Vagina (tissue), 2 donors: ENCODE data around the gene RRH. TPM values are rescaled to one million over a fixed set of nuclear protein-coding genes. Genes with fewer than 3 reads are reported as not detected.

Source experiments
- DNase-seq, 2 donors: peaks; one replicate each; pipeline ENCODE4 v3.0.0-alpha.2; 2017; ENCODE audit errors: extremely low spot score in 2 of 2
- H3K27ac ChIP-seq: fragments of 200-600 bp; sonication (generic); one replicate; pipeline ENCODE4 v1.5.1; 2019
- H3K27me3 ChIP-seq: fragments of 200-600 bp; sonication (generic); one replicate; pipeline ENCODE4 v1.5.1; 2019
- H3K36me3 ChIP-seq, 2 donors: fragments of 200-600 bp; sonication (generic); one replicate each; pipeline ENCODE4 v1.5.1; 2017 to 2019
- H3K4me1 ChIP-seq: fragments of 200-600 bp; sonication (generic); one replicate; pipeline ENCODE4 v1.5.1; 2019
- H3K4me3 ChIP-seq, 2 donors: fragments of 200-600 bp; sonication (generic); 1 replicate in 1 of 2; 2 replicates in 1 of 2; pipeline ENCODE4 v1.5.1; 2016 to 2019
- H3K9me3 ChIP-seq: fragments of 200-600 bp; sonication (generic); one replicate; pipeline ENCODE4 v1.5.1; 2019
- CTCF ChIP-seq, 3 experiments: fragments of 450-650 bp in 2 of 3; fragments of 200-600 bp in 1 of 3; sonication (generic) in 1 of 3; IDR thresholded peaks; one replicate each; pipeline ENCODE4 v1.5.1; 2017 to 2019; ENCODE audit warnings: antibody characterized with exemption in 3 of 3, mild to moderate bottlenecking in 2 of 3, moderate library complexity in 2 of 3
- POLR2A ChIP-seq, 2 donors: fragments of 450-650 bp; IDR thresholded peaks; one replicate each; pipeline ENCODE4 v1.6.1; 2017; ENCODE audit warnings: antibody characterized with exemption in 2 of 2, mild to moderate bottlenecking in 2 of 2, moderate library complexity in 2 of 2
- POLR2AphosphoS5 ChIP-seq, 2 donors: sonication (generic); formaldehyde crosslinking; IDR thresholded peaks; one replicate each; pipeline ENCODE4 v1.9.0; 2017; ENCODE audit warnings: antibody characterized with exemption in 2 of 2, mild to moderate bottlenecking in 2 of 2, low read depth in 1 of 2; ENCODE audit not compliant: insufficient read depth in 1 of 2
- intact Hi-C: fragments of 100-400 bp; cut with DNase I; formaldehyde crosslinking; loops from one replicate; pipeline ENCODE4 v1.15.1; 2023
- total RNA-seq: library from RNA; depleted of rRNA; stranded (reverse); fragments of >200 nt; gene quantifications from one replicate; pipeline ENCODE4 v1.2.3, GENCODE V29; 2016

Gene RRH
- total RNA-seq, 1 donor from 2014 or later = not detected

GRCh38 chr4:109833756-109834155 is 6.0 kb downstream of the RRH start:
- Histone ChIP-seq H3K27ac (no peak overlapping the region), H3K36me3 (no peaks in the 10 kb centered on the region), H3K4me3 (no peak overlapping the region), H3K9me3 (no peaks in the 10 kb centered on the region), H3K27me3 (no peaks in the 10 kb centered on the region), H3K4me1 (no peaks in the 10 kb centered on the region)
- intact Hi-C loops = no loop called here
- TF ChIP-seq POLR2A (IDR thresholded peaks at IDR 0.05) (no peak), POLR2AphosphoS5 (IDR thresholded peaks at IDR 0.05; ENCODE audit: insufficient read depth in 1 of 2, low read depth in 1 of 2) (no peak), CTCF (IDR thresholded peaks at IDR 0.05) (no peak)
- DNase-seq = no peak

- Histone ChIP-seq H3K9me3 (no peaks in the 10 kb centered on the region), H3K4me3 (no peak overlapping the region), H3K36me3 (no peaks in the 10 kb centered on the region), H3K4me1 (no peaks in the 10 kb centered on the region), H3K27me3 (no peaks in the 10 kb centered on the region), H3K27ac (no peak overlapping the region)
- intact Hi-C loops = no loop called here
- no peak for DNase-seq
- TF ChIP-seq POLR2A (IDR thresholded peaks at IDR 0.05) (no peak), CTCF (IDR thresholded peaks at IDR 0.05) (no peak), POLR2AphosphoS5 (IDR thresholded peaks at IDR 0.05; ENCODE audit: insufficient read depth in 1 of 2, low read depth in 1 of 2) (no peak)
Measured at GRCh38 chr4:109836985-109837384, 9.2 kb downstream of the RRH start.

- no peak for DNase-seq
- TF ChIP-seq POLR2A (IDR thresholded peaks at IDR 0.05) = no peak
- TF ChIP-seq POLR2AphosphoS5 (IDR thresholded peaks at IDR 0.05; ENCODE audit: insufficient read depth in 1 of 2, low read depth in 1 of 2) = no peak
- no peak for TF ChIP-seq CTCF (IDR thresholded peaks at IDR 0.05)
- no peak overlapping the region for H3K4me3 ChIP-seq
- no peaks in the 10 kb centered on the region for H3K36me3 ChIP-seq
- H3K27me3 ChIP-seq = no peaks in the 10 kb centered on the region
- no peaks in the 10 kb centered on the region for H3K9me3 ChIP-seq
- no peaks in the 10 kb centered on the region for H3K4me1 ChIP-seq
- no peak overlapping the region for H3K27ac ChIP-seq
- intact Hi-C loops = no loop called here
Measured at GRCh38 chr4:109846395-109847098, 18.8 kb downstream of the RRH start.

GRCh38 chr4:109847896-109848442 is 20.2 kb downstream of the RRH start, which contains the start of gene LRIT3:
TSS of gene LRIT3 (plus strand) at chr4:109848107. CDS start at chr4:109848202, 95 bp downstream.
- H3K27ac ChIP-seq = no peak within 1 kb of the TSS
- no peaks in the 10 kb centered on the region for H3K27me3 ChIP-seq
- intact Hi-C loops = no loop called here
- no peak for TF ChIP-seq CTCF (IDR thresholded peaks at IDR 0.05)
- no peak for TF ChIP-seq POLR2A (IDR thresholded peaks at IDR 0.05)
- no peak for TF ChIP-seq POLR2AphosphoS5 (IDR thresholded peaks at IDR 0.05; ENCODE audit: insufficient read depth in 1 of 2, low read depth in 1 of 2)
- no peaks in the 10 kb centered on the region for H3K4me1 ChIP-seq
- no peak within 1 kb of the TSS for H3K4me3 ChIP-seq
- H3K36me3 ChIP-seq = no peaks in the 10 kb centered on the region
- DNase-seq = no peak
- H3K9me3 ChIP-seq = no peaks in the 10 kb centered on the region

- TF ChIP-seq POLR2A (IDR thresholded peaks at IDR 0.05) (no peak), POLR2AphosphoS5 (IDR thresholded peaks at IDR 0.05; ENCODE audit: insufficient read depth in 1 of 2, low read depth in 1 of 2) (no peak), CTCF (IDR thresholded peaks at IDR 0.05) (no peak)
- no peak for DNase-seq
- Histone ChIP-seq H3K4me1 (no peaks in the 10 kb centered on the region), H3K27me3 (no peaks in the 10 kb centered on the region), H3K9me3 (no peaks in the 10 kb centered on the region), H3K4me3 (no peak overlapping the region), H3K36me3 (no peaks in the 10 kb centered on the region), H3K27ac (no peak overlapping the region)
- intact Hi-C loops = no loop called here
Measured at GRCh38 chr4:109848501-109848900, 20.7 kb downstream of the RRH start.
